ENCODE results near the gene STARD5. TPM values are rescaled to one million over a fixed set of nuclear protein-coding genes. Genes with fewer than 3 reads are reported as not detected.
"Not testable (repeated sequence)": the region's sequence is repeated elsewhere in the genome, so short reads cannot be mapped to it uniquely, and the experiment has no call there.

The STARD5 gene
- total RNA-seq, 1 donor from 2014 or later: 5.5 TPM

GRCh38 chr15:81333363-81333762, 9.4 kb upstream of the STARD5 start:
- no peak overlapping the region for H3K4me3 Mint-ChIP-seq (ENCODE audit: unreplicated experiment)

GRCh38 chr15:81332326-81332725, 8.4 kb upstream of the STARD5 start:
- no peak overlapping the region for H3K27ac Mint-ChIP-seq (ENCODE audit: unreplicated experiment)
- Histone ChIP-seq H4K20me1 (ENCODE audit: insufficient read depth, low read length) (no peaks in the 10 kb centered on the region), H3K9me3 (ENCODE audit: insufficient read depth, low read depth, low read length) (no peaks in the 10 kb centered on the region), H3K27ac (ENCODE audit: low read depth, low read length) (no peak overlapping the region), H2AFZ (ENCODE audit: low read depth, low read length) (no peak overlapping the region), H3K4me2 (ENCODE audit: low read length) (no peak overlapping the region), H3K4me1 (ENCODE audit: insufficient read depth, low read length) (peaks cover 8% of the 10 kb centered on the region), H3K9ac (ENCODE audit: low read length) (no peak overlapping the region), H3K36me3 (ENCODE audit: insufficient read depth, low read length) (no peaks in the 10 kb centered on the region), H3K27me3 (ENCODE audit: insufficient read depth, low read length) (peaks cover 2% of the 10 kb centered on the region), H3K4me3 (ENCODE audit: insufficient read depth, low read depth, low read length) (no peak overlapping the region), H3K79me2 (ENCODE audit: insufficient read depth, low read length) (no peaks in the 10 kb centered on the region)
- H3K4me1 Mint-ChIP-seq (ENCODE audit: low read depth, unreplicated experiment): peaks cover 23% of the 10 kb centered on the region
- no peaks in the 10 kb centered on the region for H3K27me3 Mint-ChIP-seq (ENCODE audit: low read depth, unreplicated experiment)
- DNase-seq (ENCODE audit: low read depth) (no peak), FAIRE-seq (no peak)
- no peaks in the 10 kb centered on the region for H3K9me3 Mint-ChIP-seq (ENCODE audit: unreplicated experiment)
- H3K4me3 Mint-ChIP-seq (ENCODE audit: unreplicated experiment): no peak overlapping the region
- TF ChIP-seq EZH2 (IDR thresholded peaks at IDR 0.05; ENCODE audit: insufficient read depth, low read length) (no peak), CTCF (IDR thresholded peaks at IDR 0.05; ENCODE audit: insufficient read depth, low read depth, low read length) (no peak)
- no peaks in the 10 kb centered on the region for H3K36me3 Mint-ChIP-seq (ENCODE audit: low read depth, unreplicated experiment)

More at GRCh38 chr15:81333363-81333762, 9.4 kb upstream of the STARD5 start:
- H2AFZ ChIP-seq (ENCODE audit: low read depth, low read length): no peak overlapping the region
- TF ChIP-seq EZH2 (IDR thresholded peaks at IDR 0.05; ENCODE audit: insufficient read depth, low read length) (no peak), CTCF (IDR thresholded peaks at IDR 0.05; ENCODE audit: insufficient read depth, low read depth, low read length) (no peak)
- Mint-ChIP-seq H3K27me3 (ENCODE audit: low read depth, unreplicated experiment) (no peaks in the 10 kb centered on the region), H3K9me3 (ENCODE audit: unreplicated experiment) (no peaks in the 10 kb centered on the region), H3K4me1 (ENCODE audit: low read depth, unreplicated experiment) (peaks cover 21% of the 10 kb centered on the region), H3K36me3 (ENCODE audit: low read depth, unreplicated experiment) (no peaks in the 10 kb centered on the region), H3K27ac (ENCODE audit: unreplicated experiment) (no peak overlapping the region)
- H3K79me2 ChIP-seq (ENCODE audit: insufficient read depth, low read length): no peaks in the 10 kb centered on the region
- no peak overlapping the region for H3K27ac ChIP-seq (ENCODE audit: low read depth, low read length)
- peaks cover 7% of the 10 kb centered on the region for H3K4me1 ChIP-seq (ENCODE audit: insufficient read depth, low read length)
- no peak overlapping the region for H3K9ac ChIP-seq (ENCODE audit: low read length)
- H3K36me3 ChIP-seq (ENCODE audit: insufficient read depth, low read length): no peaks in the 10 kb centered on the region
- no peaks in the 10 kb centered on the region for H4K20me1 ChIP-seq (ENCODE audit: insufficient read depth, low read length)
- H3K4me2 ChIP-seq (ENCODE audit: low read length): no peak overlapping the region
- H3K27me3 ChIP-seq (ENCODE audit: insufficient read depth, low read length): peaks cover 2% of the 10 kb centered on the region
- no peak overlapping the region for H3K4me3 ChIP-seq (ENCODE audit: insufficient read depth, low read depth, low read length)
- no peak for FAIRE-seq
- H3K9me3 ChIP-seq (ENCODE audit: insufficient read depth, low read depth, low read length): no peaks in the 10 kb centered on the region
- DNase-seq (ENCODE audit: low read depth): no peak

- H3K36me3 ChIP-seq (ENCODE audit: insufficient read depth, low read length): no peaks in the 10 kb centered on the region
- no peak for FAIRE-seq
- no peaks in the 10 kb centered on the region for H3K9me3 ChIP-seq (ENCODE audit: insufficient read depth, low read depth, low read length)
- H3K4me2 ChIP-seq (ENCODE audit: low read length): no peak overlapping the region
- Mint-ChIP-seq H3K4me1 (ENCODE audit: low read depth, unreplicated experiment) (peaks cover 31% of the 10 kb centered on the region), H3K9me3 (ENCODE audit: unreplicated experiment) (no peaks in the 10 kb centered on the region), H3K27me3 (ENCODE audit: low read depth, unreplicated experiment) (no peaks in the 10 kb centered on the region), H3K36me3 (ENCODE audit: low read depth, unreplicated experiment) (no peaks in the 10 kb centered on the region), H3K27ac (ENCODE audit: unreplicated experiment) (peak overlapping the region; percentile 8), H3K4me3 (ENCODE audit: unreplicated experiment) (no peak overlapping the region)
- no peak overlapping the region for H2AFZ ChIP-seq (ENCODE audit: low read depth, low read length)
- H3K4me1 ChIP-seq (ENCODE audit: insufficient read depth, low read length): peaks cover 15% of the 10 kb centered on the region
- H3K79me2 ChIP-seq (ENCODE audit: insufficient read depth, low read length): no peaks in the 10 kb centered on the region
- no peak overlapping the region for H3K4me3 ChIP-seq (ENCODE audit: insufficient read depth, low read depth, low read length)
- DNase-seq (ENCODE audit: low read depth): no peak
- no peak overlapping the region for H3K27ac ChIP-seq (ENCODE audit: low read depth, low read length)
- TF ChIP-seq CTCF (IDR thresholded peaks at IDR 0.05; ENCODE audit: insufficient read depth, low read depth, low read length) (no peak), EZH2 (IDR thresholded peaks at IDR 0.05; ENCODE audit: insufficient read depth, low read length) (no peak)
- H4K20me1 ChIP-seq (ENCODE audit: insufficient read depth, low read length): no peaks in the 10 kb centered on the region
- H3K27me3 ChIP-seq (ENCODE audit: insufficient read depth, low read length): peaks cover 2% of the 10 kb centered on the region
- H3K9ac ChIP-seq (ENCODE audit: low read length): no peak overlapping the region
Observed at GRCh38 chr15:81331600-81331999, 7.7 kb upstream of the STARD5 start.

GRCh38 chr15:81331141-81331540, 7.2 kb upstream of the STARD5 start:
- not testable (repeated sequence) for H3K9me3 Mint-ChIP-seq (ENCODE audit: unreplicated experiment); H3K36me3 Mint-ChIP-seq (ENCODE audit: low read depth, unreplicated experiment)

More at GRCh38 chr15:81331141-81331540, 7.2 kb upstream of the STARD5 start:
- not testable (repeated sequence) for H3K27me3 ChIP-seq (ENCODE audit: insufficient read depth, low read length); H3K9ac ChIP-seq (ENCODE audit: low read length); H3K4me3 ChIP-seq (ENCODE audit: insufficient read depth, low read depth, low read length); H3K9me3 ChIP-seq (ENCODE audit: insufficient read depth, low read depth, low read length); H3K27me3 Mint-ChIP-seq (ENCODE audit: low read depth, unreplicated experiment); H4K20me1 ChIP-seq (ENCODE audit: insufficient read depth, low read length); H3K79me2 ChIP-seq (ENCODE audit: insufficient read depth, low read length); H3K4me3 Mint-ChIP-seq (ENCODE audit: unreplicated experiment); H3K36me3 ChIP-seq (ENCODE audit: insufficient read depth, low read length); H3K4me2 ChIP-seq (ENCODE audit: low read length); H3K27ac ChIP-seq (ENCODE audit: low read depth, low read length); H2AFZ ChIP-seq (ENCODE audit: low read depth, low read length); FAIRE-seq
- H3K4me1 ChIP-seq (ENCODE audit: insufficient read depth, low read length): peaks cover 20% of the 10 kb centered on the region
- Mint-ChIP-seq H3K4me1 (ENCODE audit: low read depth, unreplicated experiment) (peaks cover 34% of the 10 kb centered on the region), H3K27ac (ENCODE audit: unreplicated experiment) (peak overlapping the region; percentile 8)
- peak; percentile 44 for DNase-seq (ENCODE audit: low read depth)

Measured in astrocyte (in vitro differentiated cells and primary cell).